ENCODE data around the gene HOXC10.

DNA sequence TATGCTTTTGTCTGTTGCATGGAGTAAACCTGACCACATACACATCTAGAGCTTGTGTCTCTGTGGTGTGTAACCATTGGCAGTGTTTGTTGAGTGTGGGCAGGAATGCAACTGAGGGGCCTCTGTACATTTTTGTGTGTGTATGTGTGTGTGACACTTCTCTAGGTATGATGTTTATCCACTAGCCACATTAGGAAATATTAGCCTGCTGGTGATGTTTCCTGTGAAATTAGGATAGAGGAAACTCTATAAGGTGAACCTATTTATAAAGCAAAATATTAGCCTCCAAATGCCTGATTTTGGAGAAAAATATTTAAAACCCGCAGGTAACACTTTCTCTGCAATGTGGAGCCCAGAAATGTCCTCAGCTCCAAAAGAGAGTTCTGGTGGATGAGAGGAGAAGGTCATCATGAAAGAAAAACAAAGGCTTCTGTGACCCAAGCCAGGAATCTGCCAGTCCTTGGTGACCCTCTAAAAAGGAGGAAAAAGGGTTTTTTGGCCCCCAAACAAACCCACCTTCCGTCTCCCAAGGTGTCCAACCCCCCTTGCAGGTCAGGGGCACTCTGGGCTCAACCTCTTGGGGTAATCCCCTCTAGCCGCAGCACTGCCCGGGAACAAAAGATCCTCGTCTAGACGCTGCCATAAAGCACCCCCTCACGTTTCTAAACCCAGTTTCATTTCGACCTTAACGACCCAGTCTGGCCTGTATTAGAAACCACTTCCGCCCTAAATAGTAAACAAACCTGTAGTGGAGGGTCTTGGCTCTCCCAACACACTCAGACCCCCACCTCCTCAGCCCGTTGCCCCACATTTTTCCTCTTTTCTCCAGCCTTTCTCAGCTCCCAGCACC is 7.1 kb upstream of the HOXC10 start:
- TF ChIP-seq, protein P1, sequence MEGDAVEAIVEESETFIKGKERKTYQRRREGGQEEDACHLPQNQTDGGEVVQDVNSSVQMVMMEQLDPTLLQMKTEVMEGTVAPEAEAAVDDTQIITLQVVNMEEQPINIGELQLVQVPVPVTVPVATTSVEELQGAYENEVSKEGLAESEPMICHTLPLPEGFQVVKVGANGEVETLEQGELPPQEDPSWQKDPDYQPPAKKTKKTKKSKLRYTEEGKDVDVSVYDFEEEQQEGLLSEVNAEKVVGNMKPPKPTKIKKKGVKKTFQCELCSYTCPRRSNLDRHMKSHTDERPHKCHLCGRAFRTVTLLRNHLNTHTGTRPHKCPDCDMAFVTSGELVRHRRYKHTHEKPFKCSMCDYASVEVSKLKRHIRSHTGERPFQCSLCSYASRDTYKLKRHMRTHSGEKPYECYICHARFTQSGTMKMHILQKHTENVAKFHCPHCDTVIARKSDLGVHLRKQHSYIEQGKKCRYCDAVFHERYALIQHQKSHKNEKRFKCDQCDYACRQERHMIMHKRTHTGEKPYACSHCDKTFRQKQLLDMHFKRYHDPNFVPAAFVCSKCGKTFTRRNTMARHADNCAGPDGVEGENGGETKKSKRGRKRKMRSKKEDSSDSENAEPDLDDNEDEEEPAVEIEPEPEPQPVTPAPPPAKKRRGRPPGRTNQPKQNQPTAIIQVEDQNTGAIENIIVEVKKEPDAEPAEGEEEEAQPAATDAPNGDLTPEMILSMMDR (IDR thresholded peaks at IDR 0.05), result no peak
- TF ChIP-seq FOXP1 (CRISPR knock-in tag; IDR thresholded peaks at IDR 0.05; ENCODE audit: borderline replicate concordance), result no peak
- TF ChIP-seq, protein P2, sequence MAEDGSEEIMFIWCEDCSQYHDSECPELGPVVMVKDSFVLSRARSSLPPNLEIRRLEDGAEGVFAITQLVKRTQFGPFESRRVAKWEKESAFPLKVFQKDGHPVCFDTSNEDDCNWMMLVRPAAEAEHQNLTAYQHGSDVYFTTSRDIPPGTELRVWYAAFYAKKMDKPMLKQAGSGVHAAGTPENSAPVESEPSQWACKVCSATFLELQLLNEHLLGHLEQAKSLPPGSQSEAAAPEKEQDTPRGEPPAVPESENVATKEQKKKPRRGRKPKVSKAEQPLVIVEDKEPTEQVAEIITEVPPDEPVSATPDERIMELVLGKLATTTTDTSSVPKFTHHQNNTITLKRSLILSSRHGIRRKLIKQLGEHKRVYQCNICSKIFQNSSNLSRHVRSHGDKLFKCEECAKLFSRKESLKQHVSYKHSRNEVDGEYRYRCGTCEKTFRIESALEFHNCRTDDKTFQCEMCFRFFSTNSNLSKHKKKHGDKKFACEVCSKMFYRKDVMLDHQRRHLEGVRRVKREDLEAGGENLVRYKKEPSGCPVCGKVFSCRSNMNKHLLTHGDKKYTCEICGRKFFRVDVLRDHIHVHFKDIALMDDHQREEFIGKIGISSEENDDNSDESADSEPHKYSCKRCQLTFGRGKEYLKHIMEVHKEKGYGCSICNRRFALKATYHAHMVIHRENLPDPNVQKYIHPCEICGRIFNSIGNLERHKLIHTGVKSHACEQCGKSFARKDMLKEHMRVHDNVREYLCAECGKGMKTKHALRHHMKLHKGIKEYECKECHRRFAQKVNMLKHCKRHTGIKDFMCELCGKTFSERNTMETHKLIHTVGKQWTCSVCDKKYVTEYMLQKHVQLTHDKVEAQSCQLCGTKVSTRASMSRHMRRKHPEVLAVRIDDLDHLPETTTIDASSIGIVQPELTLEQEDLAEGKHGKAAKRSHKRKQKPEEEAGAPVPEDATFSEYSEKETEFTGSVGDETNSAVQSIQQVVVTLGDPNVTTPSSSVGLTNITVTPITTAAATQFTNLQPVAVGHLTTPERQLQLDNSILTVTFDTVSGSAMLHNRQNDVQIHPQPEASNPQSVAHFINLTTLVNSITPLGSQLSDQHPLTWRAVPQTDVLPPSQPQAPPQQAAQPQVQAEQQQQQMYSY (CRISPR knock-in tag; IDR thresholded peaks at IDR 0.05), result no peak
